ENCODE measurements around the gene CCNG2. TPM values are rescaled to one million over a fixed set of nuclear protein-coding genes. Genes with fewer than 3 reads are reported as not detected.

The CCNG2 gene
- total RNA-seq = 10 to 100 TPM; 21.0 to 36.7 (median 27.9) TPM

DNA sequence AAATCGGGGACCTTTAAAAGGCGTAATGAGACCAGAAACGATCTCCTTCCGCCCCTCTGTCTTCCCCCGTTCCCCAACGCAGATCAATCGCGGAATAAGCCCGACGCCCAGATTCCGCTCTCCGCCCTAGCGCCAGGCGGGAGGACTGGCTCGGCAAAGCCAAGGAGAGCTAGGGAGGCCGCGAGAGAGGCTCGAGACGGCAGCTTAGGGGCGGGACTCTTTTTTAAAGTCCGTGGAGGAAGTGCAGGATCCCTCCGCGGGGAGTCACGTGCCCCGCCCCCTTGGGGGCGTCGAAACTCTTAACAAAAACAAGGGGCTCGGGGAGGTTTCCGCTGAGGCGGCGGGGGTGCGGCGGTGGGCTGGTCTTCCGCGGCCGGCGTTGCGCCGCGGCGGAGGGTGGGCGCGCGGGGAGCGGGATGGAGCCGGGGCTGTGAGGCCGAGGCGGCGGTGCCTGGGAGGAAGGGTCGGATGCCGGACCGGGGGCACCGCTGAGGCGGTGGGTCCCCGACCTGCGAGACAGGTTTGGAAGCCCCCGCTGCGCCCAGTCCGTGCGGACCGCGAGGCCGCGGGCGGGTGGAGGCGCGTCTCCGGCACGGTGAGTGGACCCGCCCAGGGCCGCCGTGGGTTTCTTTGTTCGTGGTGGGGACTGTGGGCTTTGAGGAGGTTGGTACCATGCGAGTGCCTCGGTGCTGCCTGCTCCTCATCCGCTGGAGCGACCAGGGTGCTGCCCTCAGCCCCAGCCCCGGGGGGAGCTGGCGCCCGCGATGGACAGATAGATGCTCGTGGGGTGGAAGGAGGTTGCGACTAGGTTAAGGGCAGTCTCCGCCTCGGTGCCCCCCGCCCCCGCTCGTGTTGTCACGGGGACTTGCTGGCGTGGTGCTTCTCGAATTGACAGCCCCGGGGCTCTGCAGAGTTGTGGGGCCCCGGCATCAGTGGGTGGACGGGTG, at the start of gene CCNG2:
Gene CCNG2, plus strand, starts transcription at position 296 of the 947 bp plus-strand sequence. CDS start 1,326 bp downstream, outside the sequence.
- peak within 1 kb of the TSS; percentile 96 to 99 (median 96) for H3K27ac ChIP-seq
- H3K4me3 ChIP-seq = peak within 1 kb of the TSS; percentile 61 to 84 (median 80)
- H3K4me1 ChIP-seq = peaks cover 0 to 44% (median 8%) of the 10 kb centered on the region in 4 donors
- DNase-seq (ENCODE audit: low spot score in 2 of 2) = peak; percentile 80 to 90
- WGBS, 2 donors = 0 to 1% methylated on average over 42 to 78 of the region's 94 CpGs
- H3K36me3 ChIP-seq = peaks cover 0 to 26% (median 0%) of the 10 kb centered on the region in 3 donors
- H3K27me3 ChIP-seq = no peaks in the 10 kb centered on the region
- H3K9me3 ChIP-seq = no peaks in the 10 kb centered on the region
- TF ChIP-seq POLR2A (IDR thresholded peaks at IDR 0.05) (peak; percentile 44 to 67), EP300 (IDR thresholded peaks at IDR 0.05) (peak; percentile 67 to 96)
- TF ChIP-seq, protein P1, sequence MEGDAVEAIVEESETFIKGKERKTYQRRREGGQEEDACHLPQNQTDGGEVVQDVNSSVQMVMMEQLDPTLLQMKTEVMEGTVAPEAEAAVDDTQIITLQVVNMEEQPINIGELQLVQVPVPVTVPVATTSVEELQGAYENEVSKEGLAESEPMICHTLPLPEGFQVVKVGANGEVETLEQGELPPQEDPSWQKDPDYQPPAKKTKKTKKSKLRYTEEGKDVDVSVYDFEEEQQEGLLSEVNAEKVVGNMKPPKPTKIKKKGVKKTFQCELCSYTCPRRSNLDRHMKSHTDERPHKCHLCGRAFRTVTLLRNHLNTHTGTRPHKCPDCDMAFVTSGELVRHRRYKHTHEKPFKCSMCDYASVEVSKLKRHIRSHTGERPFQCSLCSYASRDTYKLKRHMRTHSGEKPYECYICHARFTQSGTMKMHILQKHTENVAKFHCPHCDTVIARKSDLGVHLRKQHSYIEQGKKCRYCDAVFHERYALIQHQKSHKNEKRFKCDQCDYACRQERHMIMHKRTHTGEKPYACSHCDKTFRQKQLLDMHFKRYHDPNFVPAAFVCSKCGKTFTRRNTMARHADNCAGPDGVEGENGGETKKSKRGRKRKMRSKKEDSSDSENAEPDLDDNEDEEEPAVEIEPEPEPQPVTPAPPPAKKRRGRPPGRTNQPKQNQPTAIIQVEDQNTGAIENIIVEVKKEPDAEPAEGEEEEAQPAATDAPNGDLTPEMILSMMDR (IDR thresholded peaks at IDR 0.05) = peak in 2 of 5 experiments; percentile 31 to 52

DNA sequence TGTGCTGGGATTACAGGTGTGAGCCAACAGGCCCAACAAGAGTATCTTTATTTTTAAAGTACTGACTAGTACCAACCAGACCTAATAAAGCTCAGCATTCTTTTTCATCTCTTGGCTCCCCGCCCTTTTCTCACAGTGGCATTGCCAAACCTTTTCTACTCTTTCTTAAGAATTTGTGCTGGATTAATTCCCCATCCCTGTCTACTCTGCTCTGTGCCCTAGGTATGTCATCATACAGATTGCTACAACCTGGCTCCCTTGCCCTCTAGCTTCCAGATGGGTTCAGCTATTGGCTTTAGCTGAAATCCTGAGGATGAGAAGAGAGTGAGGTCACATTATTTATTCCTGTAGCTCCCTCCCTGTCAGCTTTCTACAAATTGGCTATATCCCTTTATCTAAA, 46.3 kb upstream of the CCNG2 start:
- Histone ChIP-seq H3K27ac (no peak overlapping the region), H3K27me3 (no peaks in the 10 kb centered on the region), H3K4me3 (no peak overlapping the region), H3K9me3 (no peaks in the 10 kb centered on the region), H3K36me3 (no peaks in the 10 kb centered on the region), H3K4me1 (peaks cover 0 to 2% (median 0%) of the 10 kb centered on the region in 4 donors)
- DNase-seq (ENCODE audit: low spot score in 2 of 2) = no peak
- TF ChIP-seq, protein P1 (IDR thresholded peaks at IDR 0.05) = no peak
- TF ChIP-seq POLR2A (IDR thresholded peaks at IDR 0.05) = no peak
- TF ChIP-seq EP300 (IDR thresholded peaks at IDR 0.05) = no peak
- WGBS, 2 donors = 94 to 95% methylated on average over 1 of the region's 1 CpG

DNA sequence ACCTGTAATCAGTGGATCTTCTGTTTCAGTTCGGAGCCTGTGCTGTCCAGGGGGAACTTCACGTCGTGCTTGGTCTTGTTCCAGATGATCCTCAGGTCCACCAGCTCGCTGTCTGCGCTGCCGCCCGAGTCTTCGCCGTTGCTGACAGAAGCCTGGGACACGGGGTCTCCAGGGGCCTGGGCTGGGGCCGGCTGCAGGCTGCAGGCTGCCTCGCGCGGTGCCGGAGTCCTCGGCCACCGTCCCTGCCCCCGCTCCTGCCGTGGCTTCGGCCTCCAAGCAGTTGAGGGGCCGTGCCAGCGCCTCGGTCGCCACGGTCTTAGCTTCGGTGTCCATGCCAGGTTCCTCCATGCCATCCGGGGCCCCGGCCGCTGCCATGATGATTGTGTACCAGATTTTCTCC, 43.9 kb upstream of the CCNG2 start:
- 93 to 96% methylated on average over 19 to 28 of the region's 29 CpGs for WGBS, 2 donors
- H3K4me1 ChIP-seq = no peaks in the 10 kb centered on the region
- no peaks in the 10 kb centered on the region for H3K27me3 ChIP-seq
- no peak overlapping the region for H3K4me3 ChIP-seq
- H3K9me3 ChIP-seq = no peaks in the 10 kb centered on the region
- TF ChIP-seq, protein P1 (IDR thresholded peaks at IDR 0.05) = no peak
- TF ChIP-seq EP300 (IDR thresholded peaks at IDR 0.05) (no peak), POLR2A (IDR thresholded peaks at IDR 0.05) (no peak)
- DNase-seq (ENCODE audit: low spot score in 2 of 2) = no peak
- H3K36me3 ChIP-seq = no peaks in the 10 kb centered on the region
- no peak overlapping the region for H3K27ac ChIP-seq

DNA sequence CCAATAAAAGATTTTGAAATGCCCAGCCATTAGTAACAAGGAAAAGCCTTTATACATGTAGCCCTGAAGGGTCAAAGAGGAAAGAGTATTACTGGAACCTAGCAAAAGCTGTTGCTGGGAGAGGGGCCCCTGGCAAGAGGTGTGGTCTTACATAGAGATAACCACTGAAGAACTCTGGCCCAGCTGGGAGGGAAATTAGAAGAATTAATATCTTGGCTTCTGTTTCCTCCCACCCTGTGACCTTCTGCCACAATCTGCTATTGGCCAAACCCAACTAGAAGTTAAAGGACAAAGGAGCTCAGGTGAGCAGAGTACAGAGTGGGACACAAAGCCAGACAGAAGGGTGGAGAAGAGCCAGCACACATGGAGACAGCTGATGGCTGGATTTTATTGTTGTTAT, 39.3 kb upstream of the CCNG2 start:
- H3K4me3 ChIP-seq = no peak overlapping the region
- TF ChIP-seq POLR2A (IDR thresholded peaks at IDR 0.05) = no peak
- TF ChIP-seq, protein P1 (IDR thresholded peaks at IDR 0.05) = no peak
- no peak for TF ChIP-seq EP300 (IDR thresholded peaks at IDR 0.05)
- no peaks in the 10 kb centered on the region for H3K27me3 ChIP-seq
- H3K4me1 ChIP-seq = no peaks in the 10 kb centered on the region
- DNase-seq (ENCODE audit: low spot score in 2 of 2) = no peak
- H3K27ac ChIP-seq = no peak overlapping the region
- H3K36me3 ChIP-seq = no peaks in the 10 kb centered on the region
- H3K9me3 ChIP-seq = peaks cover 0 to 7% (median 0%) of the 10 kb centered on the region in 4 donors

DNA sequence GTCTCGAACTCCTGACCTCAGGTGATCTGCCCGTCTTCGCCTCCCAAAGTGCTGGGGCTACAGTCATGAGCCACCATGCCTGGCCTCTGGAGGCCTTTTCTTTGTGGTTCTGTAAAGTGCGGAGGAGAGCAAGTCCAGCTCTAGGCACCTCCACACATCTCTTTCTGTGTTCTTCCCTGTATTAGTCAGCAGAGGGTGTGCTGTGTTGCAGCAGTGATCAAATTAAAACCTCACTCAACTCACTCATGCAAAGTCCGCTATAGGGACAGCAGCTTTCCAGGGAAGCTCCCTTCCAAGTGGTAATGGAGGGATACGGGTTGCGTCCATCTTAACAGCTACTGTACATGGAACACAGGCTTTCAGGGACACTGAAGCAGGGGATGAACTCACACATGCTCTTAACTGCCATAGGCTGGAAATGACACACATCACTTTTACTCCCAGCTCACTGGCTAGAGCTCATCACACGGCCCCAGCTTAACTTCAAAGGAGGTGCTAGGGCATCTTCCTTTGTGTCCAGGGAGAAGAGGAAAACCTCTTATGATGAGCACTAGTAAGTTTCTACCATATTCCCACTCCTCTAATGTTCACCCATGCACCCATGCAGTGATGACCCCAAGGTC, 36.0 kb upstream of the CCNG2 start:
- DNase-seq (ENCODE audit: low spot score in 2 of 2) = no peak
- Histone ChIP-seq H3K4me1 (no peaks in the 10 kb centered on the region), H3K4me3 (no peak overlapping the region), H3K27ac (no peak overlapping the region), H3K9me3 (peaks cover 0 to 7% (median 0%) of the 10 kb centered on the region in 4 donors), H3K36me3 (no peaks in the 10 kb centered on the region), H3K27me3 (no peaks in the 10 kb centered on the region)
- WGBS, 2 donors = 86 to 92% methylated on average over 8 of the region's 8 CpGs
- TF ChIP-seq POLR2A (IDR thresholded peaks at IDR 0.05) = no peak
- TF ChIP-seq, protein P1 (IDR thresholded peaks at IDR 0.05) = no peak
- TF ChIP-seq EP300 (IDR thresholded peaks at IDR 0.05) = no peak

All from tibial nerve (tissue), 4 donors.